Glomerular visceral epithelial cell (primary cell): ENCODE data around the gene SPTBN1.
"Not testable (repeated sequence)": the region's sequence is repeated elsewhere in the genome, so short reads cannot be mapped to it uniquely, and the experiment has no call there.

Experiments used
- DNase-seq: peaks from one replicate; pipeline ENCODE4 v3.0.0-alpha.2; 2016; ENCODE audit errors: extremely low spot score

The SPTBN1 gene

GRCh38 chr2:54528311-54528955 lies 72.3 kb downstream of the SPTBN1 start:
- peak; percentile 73 for DNase-seq

GRCh38 chr2:54529518-54529917 lies 73.4 kb downstream of the SPTBN1 start:
- DNase-seq: not testable (repeated sequence)

DNA sequence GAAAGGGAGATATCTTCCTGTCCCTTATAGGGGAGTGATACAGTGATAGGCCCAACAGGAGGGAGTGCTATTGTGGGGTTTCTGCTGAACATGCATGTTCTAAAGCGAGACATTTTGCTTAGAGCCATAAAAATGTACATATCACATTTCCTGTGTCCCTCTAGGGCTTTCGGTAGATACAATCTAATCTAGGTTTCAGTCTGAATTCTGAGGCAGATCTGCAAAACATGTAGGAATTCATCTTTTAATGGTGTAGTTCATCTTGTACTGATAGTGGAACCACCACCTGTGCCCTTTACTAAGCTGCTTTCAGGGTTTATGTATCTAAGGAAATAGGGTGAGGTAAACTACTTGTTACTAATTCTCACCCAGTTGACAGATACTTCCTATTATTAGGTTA lies 73.8 kb downstream of the SPTBN1 start:
- DNase-seq: no peak

- DNase-seq: peak; percentile 70
These were observed 75.4 kb downstream of the SPTBN1 start for GRCh38 chr2:54531558-54531957.

DNA sequence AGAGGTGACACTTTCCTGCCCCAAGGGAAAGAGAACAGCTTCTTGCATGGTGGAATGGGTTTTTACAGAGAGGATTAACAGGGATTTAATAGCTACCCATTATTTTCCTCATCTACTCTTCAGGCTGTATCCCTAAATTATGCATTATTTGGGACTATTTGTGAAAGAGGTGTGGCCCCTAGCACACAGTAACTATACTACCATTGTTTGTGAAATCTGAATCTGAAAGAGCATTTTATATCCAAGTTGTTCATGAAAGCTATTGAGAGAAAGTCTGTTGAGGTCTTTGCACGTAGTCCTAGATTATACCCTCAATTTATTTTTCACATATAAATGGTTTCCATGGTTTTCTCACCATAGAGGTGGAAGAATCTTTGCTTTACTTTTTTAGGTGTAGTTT lies 78.1 kb downstream of the SPTBN1 start:
- no peak for DNase-seq

GRCh38 chr2:54534625-54535024 lies 78.5 kb downstream of the SPTBN1 start:
- DNase-seq: no peak

- no peak for DNase-seq
These were observed 79.6 kb downstream of the SPTBN1 start for GRCh38 chr2:54535599-54536195.

GRCh38 chr2:54536720-54537119 lies 80.6 kb downstream of the SPTBN1 start:
- DNase-seq: no peak

DNA sequence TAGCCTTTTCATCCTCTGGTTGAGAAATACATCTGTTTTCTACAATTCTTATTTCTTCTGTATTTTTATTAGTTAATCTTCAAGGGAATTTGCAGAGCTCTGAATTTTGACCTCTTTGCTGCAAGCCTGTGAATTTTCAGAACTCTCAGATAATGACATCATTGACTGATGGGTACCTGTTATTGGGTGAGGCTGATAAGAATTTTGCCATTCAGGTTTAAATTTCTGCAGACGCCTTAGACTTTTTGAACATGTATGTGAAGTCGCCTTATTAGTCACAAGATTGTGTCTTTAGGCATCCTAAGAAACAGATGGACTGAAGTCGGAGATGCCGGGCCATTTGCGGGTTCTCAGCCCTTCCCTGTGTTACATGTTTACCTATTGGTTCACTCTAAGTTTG lies 82.4 kb downstream of the SPTBN1 start:
- DNase-seq: no peak

DNA sequence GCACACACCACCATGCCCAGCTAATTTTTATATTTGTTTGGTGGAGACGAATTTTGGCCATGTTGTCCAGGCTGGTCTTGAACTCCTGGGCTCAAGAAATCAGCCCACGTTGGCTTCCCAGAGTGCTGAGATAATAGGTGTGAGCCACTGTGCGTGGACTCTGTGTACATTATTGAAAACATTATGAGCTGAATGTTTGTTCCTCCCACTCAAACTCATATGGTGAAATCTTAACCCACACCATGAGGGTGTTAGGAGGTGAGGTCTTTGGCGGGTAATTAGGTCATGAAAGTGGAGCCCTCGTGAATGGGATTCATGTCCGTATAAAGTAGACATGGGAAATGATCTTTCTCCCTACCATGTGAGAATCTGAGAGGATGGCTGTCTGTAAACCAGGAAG lies 83.6 kb downstream of the SPTBN1 start:
- no peak for DNase-seq

- DNase-seq: no peak
These were observed 84.1 kb downstream of the SPTBN1 start for GRCh38 chr2:54540194-54540593.

GRCh38 chr2:54541995-54542394 lies 85.9 kb downstream of the SPTBN1 start:
- DNase-seq: no peak

GRCh38 chr2:54543733-54544396 lies 87.7 kb downstream of the SPTBN1 start:
- DNase-seq: no peak

- peak; percentile 71 for DNase-seq
These were observed 89.7 kb downstream of the SPTBN1 start for GRCh38 chr2:54545702-54546450.

DNA sequence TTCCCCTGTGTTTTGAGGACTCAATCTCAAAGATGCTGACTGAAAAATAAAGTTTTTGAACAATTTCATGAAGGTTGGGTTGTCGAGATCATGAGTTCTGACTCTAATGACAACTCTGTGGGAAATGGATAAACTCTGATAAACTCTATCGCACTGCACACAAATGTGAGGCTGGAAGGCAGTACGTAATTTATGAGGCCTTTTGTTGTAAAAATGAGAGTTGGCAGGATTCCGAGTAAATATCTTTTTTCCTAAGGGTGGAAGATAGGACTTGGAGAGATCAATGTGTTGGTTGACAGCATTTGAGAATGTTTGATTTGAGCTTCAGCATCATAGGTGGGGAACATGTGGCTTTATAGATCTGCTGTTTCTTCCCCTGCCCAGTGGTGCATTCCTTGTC lies 90.4 kb downstream of the SPTBN1 start:
- no peak for DNase-seq

GRCh38 chr2:54546923-54547720 lies 91.0 kb downstream of the SPTBN1 start:
- no peak for DNase-seq

DNA sequence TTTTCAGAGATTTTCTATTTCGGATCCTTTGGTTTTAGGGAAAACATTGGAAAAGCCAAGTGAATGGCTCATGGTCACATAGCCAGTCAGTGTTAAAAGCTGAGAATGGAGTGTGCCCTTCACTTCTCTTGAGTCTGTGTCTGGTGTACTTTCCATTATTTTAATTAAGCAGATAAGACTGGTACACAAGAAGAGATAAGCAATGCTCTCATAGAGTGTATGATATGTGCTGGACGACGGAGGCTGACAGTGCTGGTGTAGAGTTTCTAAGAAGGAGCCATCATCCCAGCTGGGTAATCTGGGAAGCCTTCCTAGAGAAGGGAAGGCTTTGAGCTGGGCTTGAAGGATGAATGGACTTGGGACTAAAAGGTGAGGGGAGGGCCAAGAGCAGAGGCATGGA lies 93.3 kb downstream of the SPTBN1 start:
- no peak for DNase-seq

DNA sequence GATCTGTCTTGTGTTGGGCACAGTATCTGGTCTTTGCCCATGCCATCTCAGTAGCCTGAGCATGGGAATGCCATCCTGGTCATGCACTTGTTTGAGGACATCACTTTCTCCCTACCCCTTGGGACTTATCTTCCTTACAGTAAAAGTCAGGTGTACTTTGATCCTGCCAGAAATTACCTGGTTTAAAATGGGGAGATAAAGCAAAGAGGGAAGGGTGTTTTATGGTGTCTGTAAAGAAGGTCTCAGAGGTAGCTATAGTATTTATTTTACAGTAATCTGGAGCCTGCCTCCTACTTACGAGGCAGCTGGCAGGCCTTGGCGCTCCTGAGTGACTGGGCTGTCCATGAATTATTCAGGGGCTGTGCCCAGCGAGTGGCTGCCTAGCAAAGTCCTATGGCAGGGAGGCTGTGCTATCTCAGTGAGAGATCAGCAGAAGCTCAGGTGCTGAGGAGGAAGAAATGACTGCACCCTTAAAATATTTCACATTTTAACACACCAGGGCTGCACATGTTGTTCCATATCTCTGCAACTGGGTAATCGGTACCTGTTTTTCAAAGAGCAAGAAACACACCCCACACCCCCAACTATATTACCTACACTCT lies 93.9 kb downstream of the SPTBN1 start:
- DNase-seq: no peak

DNA sequence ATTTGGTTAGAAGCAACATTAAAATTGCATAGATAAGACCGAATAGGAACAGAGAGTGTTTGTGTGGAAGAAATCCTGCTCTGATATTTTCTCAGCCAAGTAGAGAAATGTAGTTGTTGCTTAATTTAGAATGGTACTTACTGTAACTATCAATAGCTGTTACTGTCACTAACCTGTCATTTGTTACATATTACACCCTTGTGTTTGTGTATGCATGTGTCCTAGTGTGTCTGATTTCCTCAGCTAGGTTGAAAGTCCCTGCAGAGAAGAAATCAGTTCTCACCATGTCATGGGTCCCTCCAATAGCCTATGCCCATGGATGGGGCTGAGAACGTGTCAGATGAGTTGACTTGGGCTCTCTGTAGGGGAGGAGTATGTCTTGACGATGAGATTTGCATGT lies 94.4 kb downstream of the SPTBN1 start:
- no peak for DNase-seq

- no peak for DNase-seq
These were observed 95.1 kb downstream of the SPTBN1 start for GRCh38 chr2:54551123-54551756.

- DNase-seq: no peak
These were observed 96.9 kb downstream of the SPTBN1 start for GRCh38 chr2:54553075-54553474.
